ENCODE measurements around the gene ENTPD7. TPM values are rescaled to one million over a fixed set of nuclear protein-coding genes. Genes with fewer than 3 reads are reported as not detected.

The ENTPD7 gene
- total RNA-seq, 1 donor from 2014 or later, result 18.4 TPM

DNA sequence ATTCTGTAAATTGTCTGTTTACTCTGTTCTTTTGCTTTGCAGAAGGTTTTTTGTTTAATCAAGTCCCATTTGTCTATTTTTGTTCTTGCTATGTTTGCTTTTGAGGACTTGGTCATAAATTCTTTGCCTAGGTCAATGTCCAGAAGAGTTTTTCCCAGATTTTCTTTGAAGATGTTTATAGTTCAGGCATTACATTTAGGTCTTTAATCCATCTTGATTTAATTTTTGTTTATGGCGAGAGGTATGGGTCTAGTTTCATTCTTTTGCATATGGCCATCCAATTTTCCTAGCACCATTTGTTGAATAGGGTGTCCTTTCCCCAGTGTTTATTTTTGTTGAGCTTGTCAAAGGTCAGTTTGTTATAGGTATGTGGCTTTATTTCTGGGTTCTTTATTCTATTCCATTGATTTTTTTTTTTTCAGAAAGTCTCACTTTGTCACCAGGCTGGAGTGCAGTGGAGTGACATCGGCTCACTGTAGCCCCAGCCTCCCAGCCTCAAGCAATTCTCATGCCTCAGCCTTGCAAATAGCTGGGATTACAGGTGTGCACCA is 11.6 kb upstream of the ENTPD7 start:
- no peak for DNase-seq (ENCODE audit: low read depth in 2 of 2)

DNA sequence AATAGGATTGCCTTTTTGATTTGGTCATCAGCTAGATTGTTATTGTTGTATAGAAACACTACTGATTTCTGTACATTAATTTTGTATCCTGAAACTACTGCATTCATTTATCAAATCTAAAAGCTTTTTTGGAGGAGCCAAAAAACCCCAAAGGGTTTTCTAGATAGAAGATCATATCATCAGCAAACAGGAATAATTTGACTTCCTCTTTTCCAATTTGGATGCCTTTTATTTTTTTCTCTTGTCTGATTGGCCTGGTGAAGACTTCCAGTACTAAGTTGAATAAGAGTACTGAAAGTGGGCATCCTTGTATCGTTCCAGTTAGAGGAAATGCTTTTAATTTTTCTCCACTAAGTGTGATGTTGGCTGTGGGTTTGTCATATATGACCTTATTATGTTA is 10.6 kb upstream of the ENTPD7 start:
- DNase-seq (ENCODE audit: low read depth in 2 of 2), result no peak

DNA sequence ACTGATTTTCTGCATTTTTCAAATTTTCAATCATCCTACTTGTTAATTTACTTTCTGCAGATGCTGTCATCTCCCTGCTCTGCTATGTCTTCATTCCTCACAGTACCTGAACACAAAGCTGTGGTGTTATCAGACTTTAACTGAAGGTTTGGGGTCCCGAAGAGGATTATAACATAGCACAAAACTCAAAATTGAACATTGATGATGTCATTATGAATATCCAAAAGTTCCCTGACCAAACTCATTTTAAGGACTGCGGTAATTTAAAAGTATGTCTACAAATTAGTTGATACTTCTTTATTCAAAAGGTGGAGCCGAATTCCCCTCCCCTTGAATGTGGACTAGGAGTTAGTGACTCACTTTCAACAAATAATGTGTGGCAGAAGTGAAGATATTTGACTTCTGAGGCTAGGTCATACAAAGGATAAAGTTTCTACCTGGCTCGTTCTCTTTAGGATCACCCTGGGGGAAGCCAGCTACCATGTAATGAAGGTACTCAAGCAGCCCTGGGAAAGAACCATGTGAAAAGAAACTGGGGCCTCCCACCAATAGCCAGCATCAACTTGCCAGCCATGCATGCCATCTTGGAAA is 6.4 kb upstream of the ENTPD7 start:
- DNase-seq (ENCODE audit: low read depth in 2 of 2), result no peak

DNA sequence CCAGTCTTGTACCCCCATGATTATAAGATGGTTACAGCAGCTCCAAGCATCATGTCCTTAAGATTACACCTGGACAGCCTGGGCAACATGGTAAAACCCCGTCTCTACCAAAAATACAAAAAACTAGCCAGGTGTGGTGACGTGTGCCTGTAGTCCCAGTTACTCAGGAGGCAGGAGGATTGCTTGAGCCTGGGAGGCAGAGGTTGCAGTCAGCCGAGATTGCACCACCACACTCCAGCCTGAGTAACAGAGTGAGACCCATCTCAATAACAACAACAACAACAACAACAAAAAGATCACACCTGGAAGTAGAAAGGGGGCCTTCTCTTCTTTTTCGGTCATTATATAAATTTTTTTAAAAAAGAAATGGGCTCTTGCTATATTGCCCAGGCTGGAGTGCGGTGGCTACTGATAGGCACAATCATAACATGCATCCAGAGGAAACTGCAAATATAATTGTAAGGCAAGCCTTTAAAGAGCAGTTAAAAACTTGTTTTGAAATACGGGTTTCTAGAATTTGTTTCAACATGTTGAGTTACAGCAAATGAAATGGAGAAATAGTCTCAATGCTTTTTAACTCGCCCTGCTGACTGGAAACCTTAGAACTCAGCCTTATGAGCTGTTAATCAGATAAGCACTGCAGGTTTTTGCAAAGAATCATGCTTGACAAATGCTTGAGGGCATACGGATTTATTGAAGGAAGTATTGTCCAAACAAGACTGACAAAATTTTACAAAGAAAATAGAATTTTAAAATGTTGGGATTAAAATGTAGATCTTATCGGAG is 4.7 kb upstream of the ENTPD7 start:
- DNase-seq (ENCODE audit: low read depth in 2 of 2), result no peak

DNA sequence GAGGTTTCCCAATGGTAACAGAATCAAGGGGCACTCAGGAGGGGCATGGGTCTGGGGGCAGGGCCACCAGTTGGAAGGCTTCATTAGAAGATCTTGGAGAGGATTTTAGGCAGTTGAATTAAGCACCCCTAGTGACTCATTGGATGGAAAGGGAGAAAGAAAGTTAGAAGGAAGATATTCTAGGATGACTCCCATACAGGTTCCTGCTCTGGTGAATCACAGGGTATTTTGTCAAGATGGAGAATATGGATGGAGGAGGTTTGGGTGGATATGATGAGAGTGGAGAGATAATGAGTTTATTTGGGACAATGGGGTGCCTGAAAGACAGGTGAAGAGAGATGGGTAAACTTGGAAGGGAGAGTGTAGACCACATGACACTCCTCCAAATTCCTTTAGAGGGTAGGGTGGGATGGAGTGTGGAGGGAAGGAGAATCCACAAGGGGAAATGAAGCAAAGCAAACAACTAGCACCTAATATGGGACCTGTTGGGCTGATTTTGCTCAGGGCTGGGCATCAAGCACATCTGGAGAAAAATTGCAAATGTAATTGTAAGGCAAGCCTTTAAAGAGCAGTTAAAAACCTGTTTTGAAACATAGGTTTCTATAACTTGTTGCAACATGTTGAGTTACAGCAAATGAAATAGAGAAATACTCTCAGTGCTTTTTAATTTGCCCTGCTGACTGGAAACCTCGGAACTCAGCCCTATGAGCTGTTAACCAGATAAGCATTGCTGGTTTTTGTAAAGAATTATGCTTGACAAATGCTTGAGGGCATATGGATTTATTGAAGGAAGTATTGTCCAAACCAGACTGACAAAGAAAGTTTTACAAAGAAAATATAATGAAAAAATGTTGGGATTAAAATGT is 2.9 kb upstream of the ENTPD7 start:
- DNase-seq (ENCODE audit: low read depth in 2 of 2), result no peak

DNA sequence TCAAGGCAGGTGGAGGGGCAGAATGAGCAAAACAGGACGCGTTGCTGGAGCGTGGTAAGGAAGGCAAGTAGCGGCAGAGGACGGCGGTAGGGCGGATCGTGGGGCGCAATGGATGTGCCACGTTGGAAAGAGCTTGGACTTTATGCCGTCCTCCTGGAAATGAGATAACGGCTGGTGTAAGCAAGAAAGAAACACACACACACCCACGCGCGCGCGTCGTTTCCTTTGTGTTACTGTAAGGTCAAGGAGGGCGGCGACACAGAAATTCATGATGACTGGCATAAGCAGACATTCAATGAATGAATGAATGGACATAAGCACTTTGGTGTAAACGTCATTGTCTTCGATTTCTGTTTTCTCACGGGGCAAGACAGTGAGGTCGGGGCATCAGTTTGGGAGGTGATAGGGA is 683 bp upstream of the ENTPD7 start:
- peak; percentile 32 to 85 for DNase-seq (ENCODE audit: low read depth in 2 of 2)

DNA sequence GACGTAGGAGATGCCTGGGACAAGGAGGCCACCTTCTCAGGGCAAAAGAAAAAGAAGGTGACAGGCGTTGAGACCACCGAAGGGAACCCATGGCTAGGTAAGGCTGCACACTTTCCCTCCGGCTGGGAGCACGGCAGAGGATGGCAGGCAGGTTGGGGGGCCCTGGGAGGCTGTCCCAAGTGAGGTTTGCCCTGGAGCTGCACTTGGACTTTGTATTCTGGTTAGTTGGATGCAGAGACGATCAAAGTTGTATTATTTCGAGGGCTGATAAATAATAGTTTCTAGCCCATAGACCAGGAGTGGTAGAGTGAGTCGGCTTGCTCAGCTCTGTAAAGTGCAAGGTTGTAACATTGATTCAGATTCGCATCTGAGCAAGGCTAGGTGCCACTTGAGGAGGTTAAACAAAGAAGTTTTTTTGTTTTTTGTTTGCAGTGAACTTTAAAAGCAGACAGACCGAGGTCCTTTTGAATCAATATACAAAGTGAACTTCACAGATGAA is 608 bp downstream of the ENTPD7 start:
- DNase-seq (ENCODE audit: low read depth in 2 of 2), result no peak

DNA sequence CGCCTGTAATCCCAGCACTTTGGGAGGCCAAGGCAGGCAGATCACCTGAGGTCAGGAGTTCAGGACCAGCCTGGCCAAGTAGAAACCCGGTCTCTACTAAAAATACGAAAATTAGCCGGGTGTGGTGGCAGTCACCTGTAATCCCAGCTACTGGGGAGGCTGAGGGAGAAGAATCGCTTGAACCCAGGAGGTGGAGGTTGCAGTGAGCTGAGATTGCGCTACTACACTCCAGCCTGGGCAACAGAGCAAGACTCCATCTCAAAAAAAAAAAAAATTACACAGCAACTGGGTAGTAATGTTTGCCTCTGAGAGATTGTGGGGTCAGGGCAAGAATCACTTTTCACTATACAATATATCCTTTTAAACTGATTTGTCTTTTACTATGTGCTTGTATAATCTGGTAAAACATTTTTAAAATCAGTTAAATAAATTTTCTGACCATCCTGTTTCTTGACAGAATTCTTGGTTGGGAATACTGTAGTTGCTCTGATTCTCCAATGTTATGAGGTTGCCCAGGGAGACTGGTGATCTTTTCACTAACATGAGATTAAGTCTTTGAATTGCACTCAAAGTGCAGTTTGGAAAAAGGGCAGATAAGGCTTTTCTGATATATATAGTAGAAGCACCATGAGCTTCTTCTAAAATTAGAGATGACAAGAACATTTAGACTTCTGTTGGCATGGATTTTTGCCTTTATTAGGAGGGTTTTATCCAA is 1.5 kb downstream of the ENTPD7 start:
- DNase-seq (ENCODE audit: low read depth in 2 of 2), result peak in 1 of 2 donors; percentile 4

DNA sequence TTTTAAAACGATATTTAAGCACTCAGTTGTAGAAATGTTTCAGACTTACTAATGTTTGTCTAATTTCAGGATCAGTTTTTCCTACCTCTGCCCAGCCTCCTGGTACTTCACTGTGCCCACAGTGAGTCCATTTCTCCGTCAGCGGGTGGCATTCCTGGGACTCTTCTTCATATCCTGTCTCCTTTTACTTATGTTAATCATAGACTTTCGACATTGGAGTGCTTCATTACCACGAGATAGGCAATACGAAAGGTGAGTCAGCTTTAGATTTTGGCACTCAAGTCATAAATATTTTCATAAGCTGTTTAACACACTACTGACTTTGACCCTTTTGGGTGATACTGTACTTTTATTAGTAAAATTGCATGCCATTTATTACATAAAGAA is 2.1 kb downstream of the ENTPD7 start:
- peak; percentile 15 to 81 for DNase-seq (ENCODE audit: low read depth in 2 of 2)

DNA sequence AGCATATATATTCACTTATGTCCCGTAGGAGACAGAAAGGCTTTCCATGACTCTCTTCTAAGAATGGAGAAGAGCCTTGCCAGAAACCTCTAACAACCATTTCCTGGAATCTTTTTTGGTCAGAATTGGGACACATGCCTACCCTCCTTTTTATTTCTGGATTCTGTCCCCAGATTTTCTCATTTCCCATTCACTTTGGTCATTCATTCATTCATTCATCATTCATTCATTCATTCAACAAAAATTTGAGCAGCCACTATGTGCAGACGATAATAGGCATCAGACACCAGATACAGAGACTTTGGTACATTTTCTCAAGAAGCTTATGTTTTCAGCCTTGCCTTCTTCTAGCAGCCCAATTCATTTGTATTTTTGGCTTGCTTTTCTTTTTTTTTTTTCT is 6.0 kb downstream of the ENTPD7 start:
- DNase-seq (ENCODE audit: low read depth in 2 of 2), result no peak

DNA sequence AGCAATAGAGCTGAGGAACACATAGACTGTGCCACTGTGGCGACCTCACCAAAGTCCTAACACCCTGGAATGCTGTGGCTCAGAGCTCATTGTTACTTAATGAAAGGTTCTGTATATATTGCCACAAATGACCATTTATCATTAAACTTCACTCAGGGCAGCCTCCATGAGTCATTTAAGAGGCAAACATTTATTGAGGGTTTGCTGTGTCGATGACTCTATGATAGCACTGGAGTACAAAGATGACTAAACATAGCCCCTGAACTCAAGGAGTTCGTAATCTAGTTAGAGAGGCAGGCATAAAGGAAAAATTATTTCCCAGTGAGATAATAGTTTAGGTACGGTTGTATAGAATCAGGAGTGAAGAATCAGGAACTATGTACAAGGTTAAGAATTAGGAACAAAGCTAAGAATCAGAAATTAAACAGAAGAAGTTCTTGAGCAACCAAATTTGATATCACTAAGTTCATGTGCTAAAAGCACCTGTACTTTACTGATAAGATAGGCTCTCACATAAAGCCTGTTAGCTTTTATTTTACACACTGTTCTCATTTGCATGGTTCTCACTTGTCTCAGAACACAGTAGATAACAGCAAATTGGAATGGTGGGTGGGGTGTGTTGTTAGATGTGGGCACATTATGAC is 7.9 kb downstream of the ENTPD7 start:
- DNase-seq (ENCODE audit: low read depth in 2 of 2), result peak in 1 of 2 donors; percentile 30

DNA sequence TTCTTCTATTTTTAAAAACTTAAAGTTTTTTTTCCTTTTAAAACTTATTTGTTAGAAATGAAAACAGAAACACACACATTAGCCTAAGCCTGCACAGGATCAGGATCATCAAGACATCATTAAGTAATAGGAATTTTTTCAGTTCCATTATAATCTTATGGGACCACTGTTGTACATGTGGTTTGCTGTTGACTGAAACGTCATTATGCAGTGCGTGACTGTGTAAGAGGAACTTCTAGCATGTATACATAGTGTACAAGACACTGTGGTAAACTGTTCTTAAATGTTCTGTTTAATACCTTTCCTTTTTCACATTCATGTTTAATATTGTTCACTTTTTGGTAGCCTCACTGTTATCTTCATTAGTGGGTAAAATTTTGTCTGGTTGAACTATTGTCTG is 12.1 kb downstream of the ENTPD7 start:
- DNase-seq (ENCODE audit: low read depth in 2 of 2), result no peak

DNA sequence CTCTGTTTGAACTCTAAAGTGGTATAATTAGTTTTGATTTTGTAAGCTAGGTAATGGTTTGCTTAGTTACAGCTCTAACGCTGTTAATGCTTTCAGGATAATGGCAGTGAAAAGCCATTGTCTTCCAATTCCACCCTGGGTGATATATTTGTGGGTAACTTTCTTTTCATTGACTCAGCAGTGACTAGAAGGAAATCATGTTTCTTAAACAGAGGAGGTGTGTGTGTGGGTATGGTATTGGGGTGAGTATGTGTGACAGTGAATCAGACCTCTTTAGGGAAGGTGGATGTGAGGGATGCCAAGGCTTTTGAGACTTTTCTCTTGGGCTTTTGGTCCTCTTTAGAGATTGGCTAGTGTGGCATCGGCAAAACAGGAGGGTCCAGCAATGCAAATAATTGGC is 13.6 kb downstream of the ENTPD7 start:
- DNase-seq (ENCODE audit: low read depth in 2 of 2), result no peak

DNA sequence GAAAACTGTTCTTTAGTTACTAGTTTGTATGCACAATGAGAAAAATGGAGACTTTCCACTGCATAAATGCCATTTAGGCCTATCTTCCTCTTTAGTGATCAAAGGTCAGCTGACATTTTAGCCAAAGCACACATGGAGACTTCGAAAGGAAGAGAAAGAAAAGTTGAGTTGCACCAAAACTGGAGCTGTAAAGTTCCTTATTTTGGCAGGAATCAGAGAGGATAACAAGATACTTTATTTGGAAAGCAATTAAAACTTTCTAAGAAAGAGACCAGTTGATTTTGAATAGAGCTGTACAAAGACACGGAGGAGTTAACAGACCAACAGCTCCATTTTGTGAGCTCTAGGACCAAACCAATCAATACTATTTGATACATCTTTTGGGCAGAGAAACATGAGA is 14.2 kb downstream of the ENTPD7 start:
- no peak for DNase-seq (ENCODE audit: low read depth in 2 of 2)

DNA sequence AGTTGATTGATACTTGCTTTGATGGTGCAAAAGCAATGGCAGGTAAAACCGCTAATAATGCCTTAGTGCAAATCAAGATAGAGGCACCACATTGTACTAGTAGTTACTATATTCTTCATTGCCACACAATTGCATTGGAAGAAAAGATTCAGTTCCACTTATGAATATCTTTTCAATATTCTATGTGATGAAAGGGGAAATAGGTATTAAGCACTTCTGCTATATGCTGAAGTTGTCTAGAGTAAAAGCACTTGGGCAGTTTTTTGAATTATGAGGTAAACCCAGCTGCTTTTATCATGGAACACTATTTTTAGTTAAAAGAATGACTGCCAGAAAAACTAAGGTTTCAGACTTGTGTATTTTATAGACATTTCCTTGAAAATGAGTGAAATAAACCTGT is 15.5 kb downstream of the ENTPD7 start:
- DNase-seq (ENCODE audit: low read depth in 2 of 2), result no peak

DNA sequence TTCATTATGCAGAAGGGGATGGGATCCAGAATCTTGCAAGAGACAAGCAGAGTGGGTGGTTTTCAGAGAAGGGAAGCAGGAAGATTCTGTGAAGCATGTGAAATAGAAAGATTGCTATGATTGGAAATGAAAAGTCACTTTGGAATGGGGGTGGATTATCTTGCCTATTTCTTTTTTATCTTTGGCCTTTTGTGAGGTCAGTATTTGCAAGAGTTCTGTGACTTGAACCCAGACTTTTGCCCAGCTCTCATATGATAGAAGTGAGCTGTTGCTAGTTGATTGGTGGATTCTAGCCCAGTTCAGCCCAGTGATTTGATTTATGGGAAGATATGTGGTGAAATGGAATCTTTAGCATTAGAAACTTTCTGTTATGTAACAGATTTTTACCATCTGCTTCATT is 17.1 kb downstream of the ENTPD7 start:
- DNase-seq (ENCODE audit: low read depth in 2 of 2), result no peak

DNA sequence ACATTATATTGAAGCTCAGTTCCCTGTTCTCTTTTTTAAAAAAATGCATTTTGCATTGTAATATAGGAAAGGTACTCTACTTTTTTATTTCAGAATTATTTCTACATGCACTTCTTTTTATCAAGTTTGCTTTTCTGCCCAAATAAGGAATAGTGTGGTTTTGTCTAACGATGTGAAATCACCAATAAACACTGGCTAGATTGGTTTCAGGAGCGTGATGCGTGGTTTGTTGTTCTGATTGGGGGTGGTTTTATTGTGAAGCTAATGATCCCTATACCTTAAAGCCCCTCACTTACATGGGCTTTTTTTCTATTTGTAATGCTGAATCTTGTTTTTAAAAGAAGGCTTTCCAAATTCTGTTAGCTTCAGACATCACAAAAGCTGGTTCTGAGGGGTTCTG is 17.6 kb downstream of the ENTPD7 start:
- DNase-seq (ENCODE audit: low read depth in 2 of 2), result no peak

DNA sequence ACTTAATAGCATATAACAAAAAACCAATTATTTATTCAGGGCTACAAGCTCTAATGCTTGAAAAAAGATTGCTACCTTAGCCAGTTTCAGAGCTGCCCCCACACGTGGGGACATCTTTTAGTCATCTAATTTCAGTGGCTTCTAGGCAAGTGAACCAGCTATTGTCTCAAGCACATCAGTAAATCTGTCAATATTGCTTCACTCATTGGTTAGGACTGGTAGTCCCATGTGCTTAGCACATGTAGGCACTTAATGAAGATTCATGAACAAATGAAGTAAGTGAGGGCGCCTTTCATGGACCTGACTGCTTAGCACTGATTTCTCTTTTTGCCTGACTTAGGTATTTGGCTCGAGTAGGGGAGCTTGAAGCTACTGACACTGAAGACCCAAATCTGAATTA is 19.6 kb downstream of the ENTPD7 start:
- DNase-seq (ENCODE audit: low read depth in 2 of 2), result no peak

DNA sequence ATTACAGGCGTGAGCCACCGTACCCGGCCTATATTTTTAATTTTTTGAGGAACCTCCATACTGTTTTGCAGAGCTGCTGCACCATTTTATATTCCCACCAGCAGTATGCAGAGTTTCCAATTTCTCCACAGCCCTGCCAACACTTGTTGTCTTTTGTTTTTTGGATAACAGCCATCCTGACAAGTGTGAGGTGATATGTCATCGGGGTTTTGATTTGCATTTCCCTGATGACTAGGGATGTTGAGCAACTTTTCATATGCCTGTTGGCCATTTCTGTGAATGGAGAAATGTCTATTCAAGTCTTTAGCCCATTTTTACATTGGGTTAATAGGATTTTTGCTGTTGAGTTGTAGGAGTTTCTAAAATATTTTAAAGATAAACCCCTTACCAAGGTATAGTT is 22.2 kb downstream of the ENTPD7 start:
- peak; percentile 67 to 91 for DNase-seq (ENCODE audit: low read depth in 2 of 2)

DNA sequence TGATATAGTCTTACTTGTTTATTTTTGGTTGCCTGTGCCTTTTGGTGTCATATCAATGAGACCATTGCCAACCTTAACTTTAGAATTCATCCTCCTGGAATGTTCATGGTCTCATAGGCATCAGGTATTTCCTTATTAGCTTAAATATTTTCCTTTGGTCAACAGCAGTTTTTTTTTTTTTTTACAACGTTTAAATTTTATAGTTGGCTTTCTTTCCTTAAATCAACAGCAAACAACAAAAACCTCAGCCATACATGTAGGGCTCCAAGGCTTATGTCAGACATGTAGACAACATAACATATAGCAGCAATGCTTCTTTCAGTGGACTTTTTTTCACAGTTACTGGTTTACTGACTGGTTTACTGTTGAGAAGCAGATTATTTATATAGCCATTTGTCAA is 22.7 kb downstream of the ENTPD7 start:
- DNase-seq (ENCODE audit: low read depth in 2 of 2), result no peak

DNA sequence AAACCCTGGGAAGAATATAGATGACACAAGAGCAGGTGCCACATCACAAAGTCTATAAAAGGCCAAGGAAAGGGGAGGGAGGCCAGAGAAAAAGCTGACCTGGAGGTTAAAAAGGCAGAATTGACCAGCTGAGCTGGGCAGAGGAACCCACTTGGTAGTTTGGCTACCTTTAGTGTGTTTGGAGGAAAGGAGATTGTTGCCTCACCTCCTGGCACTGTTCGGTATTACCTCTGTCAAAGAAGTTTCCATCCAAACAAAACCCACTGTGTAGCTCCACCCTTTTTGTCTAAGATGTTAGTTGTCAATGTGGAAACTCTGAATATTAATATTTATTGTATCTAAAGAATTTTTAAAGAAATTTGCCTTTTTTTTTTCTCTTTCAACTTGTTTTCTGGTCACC is 23.4 kb downstream of the ENTPD7 start:
- peak in 1 of 2 donors; percentile 10 for DNase-seq (ENCODE audit: low read depth in 2 of 2)

All from dermis microvascular lymphatic vessel endothelial cell (primary cell).